Glutamatergic neuron (in vitro differentiated cells): ENCODE results near the gene AFF3. TPM values are rescaled to one million over a fixed set of nuclear protein-coding genes. Genes with fewer than 3 reads are reported as not detected.

Experiments
- DNase-seq: peaks from one replicate; pipeline ENCODE4 v3.0.0; 2022
- H3K27ac Mint-ChIP-seq: one replicate; pipeline ENCODE4 v1.8.0; 2020; ENCODE audit warnings: mild to moderate bottlenecking, mixed read lengths, inconsistent platforms; ENCODE audit not compliant: unreplicated experiment
- H3K27me3 Mint-ChIP-seq: one replicate; pipeline ENCODE4 v1.8.0; 2020; ENCODE audit warnings: mild to moderate bottlenecking, moderate library complexity, mixed read lengths, inconsistent platforms; ENCODE audit not compliant: unreplicated experiment
- H3K36me3 Mint-ChIP-seq: one replicate; pipeline ENCODE4 v1.8.0; 2020; ENCODE audit warnings: mild to moderate bottlenecking, mixed read lengths, inconsistent platforms; ENCODE audit not compliant: unreplicated experiment
- H3K4me1 Mint-ChIP-seq: one replicate; pipeline ENCODE4 v1.8.0; 2020; ENCODE audit warnings: mild to moderate bottlenecking, low read depth, mixed read lengths, inconsistent platforms; ENCODE audit not compliant: unreplicated experiment
- H3K4me3 Mint-ChIP-seq: one replicate; pipeline ENCODE4 v1.8.0; 2020; ENCODE audit warnings: mild to moderate bottlenecking, mixed read lengths, inconsistent platforms; ENCODE audit not compliant: unreplicated experiment
- H3K9me3 Mint-ChIP-seq: one replicate; pipeline ENCODE4 v1.8.0; 2020; ENCODE audit warnings: mild to moderate bottlenecking, moderate library complexity, mixed read lengths, inconsistent platforms; ENCODE audit not compliant: unreplicated experiment
- CTCF ChIP-seq: fragments of 200-600 bp; sonication (generic); IDR thresholded peaks from one replicate; pipeline ENCODE4 v1.5.0; 2021; ENCODE audit not compliant: partially characterized antibody, unreplicated experiment
- total RNA-seq: library from RNA; stranded (reverse); fragmentation: NEBNext Ultra II Directional; extraction: Animal tissue kit (Norgen Biotek cat#: 25700); gene quantifications from one replicate; pipeline ENCODE4 v1.2.1, GENCODE V29; 2021; ENCODE audit not compliant: unreplicated experiment

The AFF3 gene
- total RNA-seq, 1 donor from 2014 or later: 125 TPM

GRCh38 chr2:100185516-100185915, 43.1 kb upstream of the AFF3 start:
- Mint-ChIP-seq H3K27me3 (no peaks in the 10 kb centered on the region), H3K4me3 (no peak overlapping the region), H3K27ac (no peak overlapping the region), H3K36me3 (peaks cover 4% of the 10 kb centered on the region), H3K9me3 (peaks cover 4% of the 10 kb centered on the region), H3K4me1 (peaks cover 11% of the 10 kb centered on the region)
- no peak for TF ChIP-seq CTCF
- DNase-seq: no peak

- no peaks in the 10 kb centered on the region for H3K27me3 Mint-ChIP-seq
- TF ChIP-seq CTCF: no peak
- peaks cover 4% of the 10 kb centered on the region for H3K9me3 Mint-ChIP-seq
- H3K4me1 Mint-ChIP-seq: peaks cover 12% of the 10 kb centered on the region
- H3K4me3 Mint-ChIP-seq: no peak overlapping the region
- H3K27ac Mint-ChIP-seq: no peak overlapping the region
- no peak for DNase-seq
- peaks cover 4% of the 10 kb centered on the region for H3K36me3 Mint-ChIP-seq
Measured at GRCh38 chr2:100185105-100185504, 42.7 kb upstream of the AFF3 start.

GRCh38 chr2:100184055-100184737, 41.8 kb upstream of the AFF3 start:
- Mint-ChIP-seq H3K36me3 (peaks cover 4% of the 10 kb centered on the region), H3K27ac (no peak overlapping the region), H3K4me3 (no peak overlapping the region), H3K9me3 (peaks cover 4% of the 10 kb centered on the region), H3K4me1 (peaks cover 12% of the 10 kb centered on the region), H3K27me3 (no peaks in the 10 kb centered on the region)
- DNase-seq: no peak
- no peak for TF ChIP-seq CTCF

GRCh38 chr2:100182494-100183361, 40.3 kb upstream of the AFF3 start:
- H3K27ac Mint-ChIP-seq: no peak overlapping the region
- H3K36me3 Mint-ChIP-seq: peaks cover 4% of the 10 kb centered on the region
- peaks cover 14% of the 10 kb centered on the region for H3K4me1 Mint-ChIP-seq
- no peak overlapping the region for H3K4me3 Mint-ChIP-seq
- no peak for DNase-seq
- H3K27me3 Mint-ChIP-seq: no peaks in the 10 kb centered on the region
- peaks cover 4% of the 10 kb centered on the region for H3K9me3 Mint-ChIP-seq
- no peak for TF ChIP-seq CTCF

- no peak for TF ChIP-seq CTCF
- H3K4me3 Mint-ChIP-seq: no peak overlapping the region
- H3K4me1 Mint-ChIP-seq: peaks cover 12% of the 10 kb centered on the region
- no peaks in the 10 kb centered on the region for H3K27me3 Mint-ChIP-seq
- no peaks in the 10 kb centered on the region for H3K36me3 Mint-ChIP-seq
- no peak for DNase-seq
- peaks cover 2% of the 10 kb centered on the region for H3K9me3 Mint-ChIP-seq
- no peak overlapping the region for H3K27ac Mint-ChIP-seq
Measured at GRCh38 chr2:100180503-100180902, 38.1 kb upstream of the AFF3 start.
